ENCODE measurements around the gene TSBP1. TPM values are rescaled to one million over a fixed set of nuclear protein-coding genes. Genes with fewer than 3 reads are reported as not detected.

The TSBP1 gene
- total RNA-seq, 1 experiment from 2014 or later: not detected

DNA sequence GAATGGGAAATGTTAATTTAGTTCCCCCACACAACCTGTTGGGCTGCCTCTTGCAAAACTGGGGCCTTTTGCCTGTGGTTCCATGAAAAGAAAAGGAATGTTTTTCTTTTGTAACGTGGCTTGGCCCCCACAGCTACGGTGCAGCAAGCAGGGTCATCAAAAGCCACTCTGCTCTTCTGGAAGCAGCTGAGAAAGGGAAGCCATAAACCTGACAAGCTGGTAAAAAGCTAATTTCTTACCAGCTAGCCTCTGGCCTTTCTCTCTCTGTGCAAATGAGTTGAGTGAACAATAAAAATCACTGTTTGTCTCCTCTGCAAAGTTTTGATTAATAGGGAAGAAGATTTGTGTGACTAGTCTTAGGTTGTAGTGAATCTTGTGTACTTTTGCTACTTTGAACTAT is 124.3 kb downstream of the TSBP1 start:
- TF ChIP-seq POLR2AphosphoS5 (IDR thresholded peaks at IDR 0.05; ENCODE audit: low read depth, low read length): no peak
- TF ChIP-seq SIN3A (IDR thresholded peaks at IDR 0.05; ENCODE audit: borderline replicate concordance, insufficient read depth, low read depth, low read length): no peak
- TF ChIP-seq, protein P1, sequence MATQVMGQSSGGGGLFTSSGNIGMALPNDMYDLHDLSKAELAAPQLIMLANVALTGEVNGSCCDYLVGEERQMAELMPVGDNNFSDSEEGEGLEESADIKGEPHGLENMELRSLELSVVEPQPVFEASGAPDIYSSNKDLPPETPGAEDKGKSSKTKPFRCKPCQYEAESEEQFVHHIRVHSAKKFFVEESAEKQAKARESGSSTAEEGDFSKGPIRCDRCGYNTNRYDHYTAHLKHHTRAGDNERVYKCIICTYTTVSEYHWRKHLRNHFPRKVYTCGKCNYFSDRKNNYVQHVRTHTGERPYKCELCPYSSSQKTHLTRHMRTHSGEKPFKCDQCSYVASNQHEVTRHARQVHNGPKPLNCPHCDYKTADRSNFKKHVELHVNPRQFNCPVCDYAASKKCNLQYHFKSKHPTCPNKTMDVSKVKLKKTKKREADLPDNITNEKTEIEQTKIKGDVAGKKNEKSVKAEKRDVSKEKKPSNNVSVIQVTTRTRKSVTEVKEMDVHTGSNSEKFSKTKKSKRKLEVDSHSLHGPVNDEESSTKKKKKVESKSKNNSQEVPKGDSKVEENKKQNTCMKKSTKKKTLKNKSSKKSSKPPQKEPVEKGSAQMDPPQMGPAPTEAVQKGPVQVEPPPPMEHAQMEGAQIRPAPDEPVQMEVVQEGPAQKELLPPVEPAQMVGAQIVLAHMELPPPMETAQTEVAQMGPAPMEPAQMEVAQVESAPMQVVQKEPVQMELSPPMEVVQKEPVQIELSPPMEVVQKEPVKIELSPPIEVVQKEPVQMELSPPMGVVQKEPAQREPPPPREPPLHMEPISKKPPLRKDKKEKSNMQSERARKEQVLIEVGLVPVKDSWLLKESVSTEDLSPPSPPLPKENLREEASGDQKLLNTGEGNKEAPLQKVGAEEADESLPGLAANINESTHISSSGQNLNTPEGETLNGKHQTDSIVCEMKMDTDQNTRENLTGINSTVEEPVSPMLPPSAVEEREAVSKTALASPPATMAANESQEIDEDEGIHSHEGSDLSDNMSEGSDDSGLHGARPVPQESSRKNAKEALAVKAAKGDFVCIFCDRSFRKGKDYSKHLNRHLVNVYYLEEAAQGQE (IDR thresholded peaks at IDR 0.05; ENCODE audit: insufficient read depth in 1 of 2, low read depth in 2 of 2, low read length in 1 of 2): no peak
- TF ChIP-seq, protein P2, sequence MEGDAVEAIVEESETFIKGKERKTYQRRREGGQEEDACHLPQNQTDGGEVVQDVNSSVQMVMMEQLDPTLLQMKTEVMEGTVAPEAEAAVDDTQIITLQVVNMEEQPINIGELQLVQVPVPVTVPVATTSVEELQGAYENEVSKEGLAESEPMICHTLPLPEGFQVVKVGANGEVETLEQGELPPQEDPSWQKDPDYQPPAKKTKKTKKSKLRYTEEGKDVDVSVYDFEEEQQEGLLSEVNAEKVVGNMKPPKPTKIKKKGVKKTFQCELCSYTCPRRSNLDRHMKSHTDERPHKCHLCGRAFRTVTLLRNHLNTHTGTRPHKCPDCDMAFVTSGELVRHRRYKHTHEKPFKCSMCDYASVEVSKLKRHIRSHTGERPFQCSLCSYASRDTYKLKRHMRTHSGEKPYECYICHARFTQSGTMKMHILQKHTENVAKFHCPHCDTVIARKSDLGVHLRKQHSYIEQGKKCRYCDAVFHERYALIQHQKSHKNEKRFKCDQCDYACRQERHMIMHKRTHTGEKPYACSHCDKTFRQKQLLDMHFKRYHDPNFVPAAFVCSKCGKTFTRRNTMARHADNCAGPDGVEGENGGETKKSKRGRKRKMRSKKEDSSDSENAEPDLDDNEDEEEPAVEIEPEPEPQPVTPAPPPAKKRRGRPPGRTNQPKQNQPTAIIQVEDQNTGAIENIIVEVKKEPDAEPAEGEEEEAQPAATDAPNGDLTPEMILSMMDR (IDR thresholded peaks at IDR 0.05): no peak
- no peak for TF ChIP-seq TCF7L2 (IDR thresholded peaks at IDR 0.05; ENCODE audit: low read depth, low read length)
- Histone ChIP-seq H3K4me1 (ENCODE audit: control insufficient read depth, insufficient read depth, low read length) (no peaks in the 10 kb centered on the region), H3K27me3 (ENCODE audit: control insufficient read depth, insufficient read depth, low read length) (no peaks in the 10 kb centered on the region), H3K4me3 (ENCODE audit: low read depth in 2 of 2, low read length in 2 of 2) (no peak overlapping the region), H3K27ac (ENCODE audit: low read length) (no peak overlapping the region), H3K9me3 (ENCODE audit: control insufficient read depth, insufficient read depth, low read depth, low read length) (no peaks in the 10 kb centered on the region), H3K36me3 (ENCODE audit: control insufficient read depth, insufficient read depth, low read length) (no peaks in the 10 kb centered on the region)
- ChIA-PET POLR2A (no interaction called here), CTCF (no interaction called here)
- intact Hi-C loops (cut with micrococcal nuclease; ENCODE audit: unreplicated experiment) (loop anchor here (10.0 kb wide), 2 partner anchors 457 to 537 kb away; no protein-coding TSS in a partner anchor), in situ Hi-C loops (cut with HindIII; ENCODE audit: low pct_unique_long_range_greater_than_20kb, low sequenced_read_pairs) (no loop called here)
- no TSS peak for BruUV-seq (replicated peaks)
- DNase-seq (ENCODE audit: low read depth, low spot score): no peak
- no peak for ATAC-seq

DNA sequence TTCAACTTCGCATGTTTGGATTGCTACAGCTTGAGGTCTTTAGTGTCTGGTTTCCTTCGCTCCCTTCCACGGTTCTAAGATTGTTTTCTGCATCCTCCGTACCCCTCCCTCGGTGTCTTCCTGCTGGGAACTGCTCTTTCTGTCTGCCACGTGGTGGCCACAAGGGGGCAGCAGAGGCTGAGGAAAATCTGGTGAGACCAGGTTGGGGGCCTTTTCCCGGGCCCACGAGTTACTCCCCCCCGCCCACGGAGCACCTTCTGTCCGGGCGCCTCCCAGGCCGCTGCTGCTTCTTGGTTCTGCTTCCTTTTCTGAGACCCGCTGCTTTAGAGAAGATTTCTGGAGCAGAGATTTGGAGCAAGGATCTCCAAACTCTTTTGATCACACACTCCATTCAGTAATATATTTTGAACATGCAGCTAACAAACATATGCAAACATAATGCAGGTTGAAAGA is 126.7 kb downstream of the TSBP1 start:
- in situ Hi-C loops (cut with HindIII; ENCODE audit: low pct_unique_long_range_greater_than_20kb, low sequenced_read_pairs) (no loop called here), intact Hi-C loops (cut with micrococcal nuclease; ENCODE audit: unreplicated experiment) (loop anchor here (1.0 to 10.0 kb wide), 3 partner anchors 168 to 540 kb away; no protein-coding TSS in a partner anchor)
- BruUV-seq (replicated peaks): no TSS peak
- Histone ChIP-seq H3K9me3 (ENCODE audit: control insufficient read depth, insufficient read depth, low read depth, low read length) (no peaks in the 10 kb centered on the region), H3K27ac (ENCODE audit: low read length) (no peak overlapping the region), H3K4me3 (ENCODE audit: low read depth in 2 of 2, low read length in 2 of 2) (no peak overlapping the region), H3K36me3 (ENCODE audit: control insufficient read depth, insufficient read depth, low read length) (no peaks in the 10 kb centered on the region), H3K4me1 (ENCODE audit: control insufficient read depth, insufficient read depth, low read length) (no peaks in the 10 kb centered on the region), H3K27me3 (ENCODE audit: control insufficient read depth, insufficient read depth, low read length) (no peaks in the 10 kb centered on the region)
- POLR2A ChIA-PET: no interaction called here
- peak; percentile 94 for ATAC-seq
- DNase-seq (ENCODE audit: low read depth, low spot score): no peak
- CTCF ChIA-PET: no interaction called here
- TF ChIP-seq SIN3A (IDR thresholded peaks at IDR 0.05; ENCODE audit: borderline replicate concordance, insufficient read depth, low read depth, low read length): no peak
- TF ChIP-seq, protein P1 (IDR thresholded peaks at IDR 0.05; ENCODE audit: insufficient read depth in 1 of 2, low read depth in 2 of 2, low read length in 1 of 2): no peak
- no peak for TF ChIP-seq POLR2AphosphoS5 (IDR thresholded peaks at IDR 0.05; ENCODE audit: low read depth, low read length)
- TF ChIP-seq, protein P2 (IDR thresholded peaks at IDR 0.05): peak; percentile 95

Measured in Panc1 (cell line).